ENCODE results near the gene CAMSAP1. TPM values are rescaled to one million over a fixed set of nuclear protein-coding genes. Genes with fewer than 3 reads are reported as not detected.

Gene CAMSAP1
- total RNA-seq, 4 donors from 2014 or later, result 32.2 to 46.1 (median 34.0) TPM

- WGBS, 2 donors, result 92 to 94% methylated on average over 25 of the region's 25 CpGs
- no peak for TF ChIP-seq CTCF (IDR thresholded peaks at IDR 0.05)
- TF ChIP-seq POLR2A (IDR thresholded peaks at IDR 0.05), result no peak
- intact Hi-C loops (cut with DNase I; ENCODE audit: low total_unique reads), result no loop called here
- peak in 1 of 2 donors; percentile 64 for DNase-seq (ENCODE audit: low spot score in 2 of 2)
- no peak overlapping the region for H3K4me3 ChIP-seq (ENCODE audit: low read depth, poor library complexity, severe bottlenecking)
These were observed 81.7 kb downstream of the CAMSAP1 start for GRCh38 chr9:135825435-135826187.

GRCh38 chr9:135823036-135823435 lies 84.3 kb downstream of the CAMSAP1 start:
- DNase-seq (ENCODE audit: low spot score in 2 of 2), result peak in 1 of 2 donors; percentile 54
- no peak overlapping the region for H3K4me3 ChIP-seq (ENCODE audit: low read depth, poor library complexity, severe bottlenecking)
- no peak for TF ChIP-seq CTCF (IDR thresholded peaks at IDR 0.05)
- WGBS, 2 donors, result 91 to 96% methylated on average over 12 of the region's 12 CpGs
- intact Hi-C loops (cut with DNase I; ENCODE audit: low total_unique reads), result no loop called here

GRCh38 chr9:135822374-135822755 lies 85.0 kb downstream of the CAMSAP1 start:
- TF ChIP-seq POLR2A (IDR thresholded peaks at IDR 0.05) (no peak), CTCF (IDR thresholded peaks at IDR 0.05) (no peak)
- intact Hi-C loops (cut with DNase I; ENCODE audit: low total_unique reads), result no loop called here
- H3K4me3 ChIP-seq (ENCODE audit: low read depth, poor library complexity, severe bottlenecking), result no peak overlapping the region
- peak in 1 of 2 donors; percentile 53 for DNase-seq (ENCODE audit: low spot score in 2 of 2)
- 87 to 94% methylated on average over 18 of the region's 18 CpGs for WGBS, 2 donors

GRCh38 chr9:135821733-135822373 lies 85.5 kb downstream of the CAMSAP1 start:
- no peak for TF ChIP-seq POLR2A (IDR thresholded peaks at IDR 0.05)
- TF ChIP-seq CTCF (IDR thresholded peaks at IDR 0.05), result no peak
- no peak overlapping the region for H3K4me3 ChIP-seq (ENCODE audit: low read depth, poor library complexity, severe bottlenecking)
- peak in 1 of 2 donors; percentile 66 for DNase-seq (ENCODE audit: low spot score in 2 of 2)
- WGBS, 2 donors, result 95 to 96% methylated on average over 27 of the region's 27 CpGs
- intact Hi-C loops (cut with DNase I; ENCODE audit: low total_unique reads), result no loop called here

- intact Hi-C loops (cut with DNase I; ENCODE audit: low total_unique reads), result no loop called here
- DNase-seq (ENCODE audit: low spot score in 2 of 2), result peak in 1 of 2 donors; percentile 71
- H3K4me3 ChIP-seq (ENCODE audit: low read depth, poor library complexity, severe bottlenecking), result no peak overlapping the region
- TF ChIP-seq CTCF (IDR thresholded peaks at IDR 0.05) (no peak), POLR2A (IDR thresholded peaks at IDR 0.05) (no peak)
- WGBS, 2 donors, result 95 to 96% methylated on average over 20 of the region's 20 CpGs
These were observed 86.2 kb downstream of the CAMSAP1 start for GRCh38 chr9:135821116-135821515.

Measured in lower leg skin (tissue), 4 donors.